Heart left ventricle (tissue), 16 donors: ENCODE results near the gene PF4V1. TPM values are rescaled to one million over a fixed set of nuclear protein-coding genes. Genes with fewer than 3 reads are reported as not detected.

ENCODE experiments used
- ATAC-seq, 4 donors: fragments of 200-7000 bp; cut with Tn5 transposase; one replicate each; pipeline ENCODE4 v1.9.1; 2020 to 2022; ENCODE audit warnings: moderate library complexity in 4 of 4, mild to moderate bottlenecking in 3 of 4, moderate number of reproducible peaks in 1 of 4
- DNase-seq, 5 donors: peaks; one replicate each; pipeline ENCODE4 v3.0.0-alpha.2; 2020
- H3K27ac ChIP-seq, 12 donors: fragments of 200-600 bp; sonication (generic) in 4 of 12; one replicate each; pipeline versions ENCODE4 v1.5.0 to v1.8.0; 2016 to 2022; ENCODE audit warnings: mild to moderate bottlenecking in 2 of 12
- H3K27me3 ChIP-seq, 9 donors: fragments of 200-600 bp; sonication (generic) in 2 of 9; one replicate each; pipeline versions ENCODE4 v1.5.1 to v1.8.0; 2016 to 2022; ENCODE audit warnings: mild to moderate bottlenecking in 3 of 9
- H3K36me3 ChIP-seq, 9 donors: fragments of 200-600 bp; sonication (generic) in 2 of 9; one replicate each; pipeline versions ENCODE4 v1.5.0 to v1.8.0; 2018 to 2022; ENCODE audit warnings: mild to moderate bottlenecking in 2 of 9
- H3K4me1 ChIP-seq, 12 donors: fragments of 200-600 bp; sonication (generic) in 4 of 12; one replicate each; pipeline versions ENCODE4 v1.5.0 to v1.8.0; 2016 to 2022; ENCODE audit warnings: mild to moderate bottlenecking in 3 of 12
- H3K4me3 ChIP-seq, 12 donors: fragments of 200-600 bp; sonication (generic) in 4 of 12; one replicate each; pipeline versions ENCODE4 v1.5.0 to v1.8.0; 2017 to 2022; ENCODE audit warnings: mild to moderate bottlenecking in 9 of 12, moderate library complexity in 4 of 12
- H3K9me3 ChIP-seq, 12 donors: fragments of 200-600 bp; sonication (generic) in 4 of 12; one replicate each; pipeline versions ENCODE4 v1.5.0 to v1.8.0; 2016 to 2022; ENCODE audit warnings: mild to moderate bottlenecking in 1 of 12
- CTCF ChIP-seq, 12 donors: fragments of 200-600 bp; sonication (generic) in 4 of 12; IDR thresholded peaks; one replicate each; pipeline versions ENCODE4 v1.5.0 to v1.8.0; 2018 to 2022; ENCODE audit warnings: antibody characterized with exemption in 12 of 12, mild to moderate bottlenecking in 5 of 12
- POLR2A ChIP-seq, 2 donors: fragments of 450-650 bp; IDR thresholded peaks; one replicate each; pipeline ENCODE4 v1.6.1; 2017; ENCODE audit warnings: antibody characterized with exemption in 2 of 2, mild to moderate bottlenecking in 2 of 2, moderate library complexity in 2 of 2
- WGBS, 4 donors: extraction: QIAGEN DNeasy Blood & Tissue Kit in 2 of 4; methylation state at CpG; one replicate each; pipeline versions ENCODE4 v1.1.5 to v1.1.7; 2013 to 2018; 5-methylcytosine and 5-hydroxymethylcytosine counted together
- intact Hi-C, 10 donors: fragments of 100-400 bp; cut with DNase I; formaldehyde crosslinking; loops; one replicate each; pipeline versions ENCODE4 v1.11.1 to v1.14.2; 2022
- polyA plus RNA-seq, 2 donors: library from polyadenylated mRNA; stranded (reverse); fragments of 200-250 nt; gene quantifications; one replicate each; pipeline ENCODE4 v1.2.3, GENCODE V29; 2013
- total RNA-seq, 9 donors: library from RNA; depleted of rRNA in 2 of 9; stranded (reverse); fragments of >200 nt in 2 of 9; fragmentation: NEBNext Ultra II Directional in 3 of 9; extraction: Animal tissue kit (Norgen Biotek cat#: 25700) in 3 of 9; gene quantifications; one replicate each; pipeline versions ENCODE4 v1.1.0 to v1.2.4, GENCODE V29; 2016 to 2023
- donor health status: ischemic (EF 13 %, LVEDD 7.1; RV severe dilation, severe dysfunction).
- donor health status: healthy with polysubstance abuse.
- donor health status: DM: no; HTN: yes; CAD: no.
- donor health status: DM: no; HTN: no; CAD: no.
- donor health status: ischemic (EF 25% LVEDD 6.9; RV normal size, moderate dysfunction).
- donor health status: ischemic (EF 25% LVEDD 5.7; RV mildly dilated, moderate dysfunction).
- donor health status: healthy.
- donor health status: DM: yes; HTN: yes; CAD: no.
- donor health status: ischemic (EF 35%, LVEDD 5.7; RV mildly dilated, moderate dysfunction).
- donor health status: nonischemic (EF 11% LVEDD 7.7; RV severe dilation, severe dysfunction).
- donor health status: DM: yes; HTN: yes; CAD: no.
- donor health status: PGD.
- donor health status: ischemic (EF 29% LVEDD 5.4; RV normal size, mild dysfunction).
- donor health status: nonischemic (EF 23%, LVEDD 6.1; RV moderate dilation, normal function).

The PF4V1 gene
- total and polyA plus RNA-seq, 11 donors, result 0.93 TPM; not detected in 10

GRCh38 chr4:73839715-73840114, 13.4 kb upstream of the PF4V1 start:
- H3K27ac ChIP-seq, result no peak overlapping the region
- intact Hi-C loops, result no loop called here
- H3K27me3 ChIP-seq, result peaks cover 0 to 42% (median 6%) of the 10 kb centered on the region in 9 donors
- no peak for ATAC-seq
- H3K9me3 ChIP-seq, result no peaks in the 10 kb centered on the region
- no peaks in the 10 kb centered on the region for H3K36me3 ChIP-seq
- H3K4me3 ChIP-seq, result no peak overlapping the region
- 90 to 95% (median 91%) methylated on average over 3 of the region's 3 CpGs for WGBS, 4 donors
- peaks cover 0 to 16% (median 0%) of the 10 kb centered on the region in 12 donors for H3K4me1 ChIP-seq
- no peak for DNase-seq
- no peak for TF ChIP-seq POLR2A (IDR thresholded peaks at IDR 0.05)
- no peak for TF ChIP-seq CTCF (IDR thresholded peaks at IDR 0.05)

GRCh38 chr4:73841243-73841925, 11.7 kb upstream of the PF4V1 start:
- Histone ChIP-seq H3K4me1 (peaks cover 0 to 17% (median 0%) of the 10 kb centered on the region in 12 donors), H3K27me3 (peaks cover 0 to 38% (median 5%) of the 10 kb centered on the region in 9 donors), H3K9me3 (no peaks in the 10 kb centered on the region), H3K4me3 (no peak overlapping the region), H3K27ac (no peak overlapping the region), H3K36me3 (no peaks in the 10 kb centered on the region)
- intact Hi-C loops, result no loop called here
- no peak for ATAC-seq
- no peak for DNase-seq
- TF ChIP-seq POLR2A (IDR thresholded peaks at IDR 0.05), result no peak
- no peak for TF ChIP-seq CTCF (IDR thresholded peaks at IDR 0.05)
- WGBS, 4 donors, result 65 to 83% (median 72%) methylated on average over 4 of the region's 4 CpGs

DNA sequence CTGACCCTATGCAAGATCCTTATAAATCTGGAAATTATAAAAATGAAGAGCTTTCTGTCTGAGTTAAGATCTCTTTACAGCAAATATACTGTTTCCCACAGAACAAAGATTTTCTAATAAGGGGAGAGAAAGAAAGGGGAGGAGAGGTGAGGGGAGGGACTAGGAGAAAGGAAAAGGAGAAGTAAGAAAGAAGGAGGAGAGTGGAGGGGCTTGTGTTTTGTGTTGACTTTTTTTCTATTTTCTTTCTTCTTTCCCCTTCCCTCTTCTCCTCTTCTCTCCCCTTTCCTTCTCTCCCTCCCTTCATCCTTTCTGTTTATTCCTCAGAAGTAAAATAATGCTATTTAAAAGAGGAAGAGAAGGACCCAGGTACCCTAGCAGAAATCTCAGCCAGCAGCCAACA, 10.4 kb upstream of the PF4V1 start:
- intact Hi-C loops, result no loop called here
- no peak for ATAC-seq
- no peaks in the 10 kb centered on the region for H3K9me3 ChIP-seq
- peaks cover 0 to 10% (median 0%) of the 10 kb centered on the region in 12 donors for H3K4me1 ChIP-seq
- TF ChIP-seq CTCF (IDR thresholded peaks at IDR 0.05) (no peak), POLR2A (IDR thresholded peaks at IDR 0.05) (no peak)
- DNase-seq, result no peak
- H3K27me3 ChIP-seq, result peaks cover 0 to 30% (median 0%) of the 10 kb centered on the region in 9 donors
- no peak overlapping the region for H3K27ac ChIP-seq
- H3K4me3 ChIP-seq, result no peak overlapping the region
- H3K36me3 ChIP-seq, result no peaks in the 10 kb centered on the region

DNA sequence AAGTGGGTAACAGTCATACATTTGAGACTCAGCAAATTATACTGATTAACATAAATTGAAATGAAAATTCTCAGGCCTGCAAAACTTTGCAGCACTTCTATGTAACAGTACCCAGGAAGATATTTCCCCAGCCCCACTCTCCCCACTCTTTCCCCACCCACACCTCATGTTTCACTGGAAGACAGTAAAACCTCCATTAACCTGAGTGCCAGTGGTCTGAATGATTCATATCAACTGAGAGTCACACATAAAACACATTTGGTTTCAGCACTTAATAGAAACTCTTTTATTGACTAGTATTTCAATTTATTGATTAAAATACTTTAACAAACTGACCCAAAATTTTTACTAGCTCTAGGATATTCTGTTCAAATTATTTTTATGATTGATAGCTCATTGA, 9.7 kb upstream of the PF4V1 start:
- H3K4me3 ChIP-seq, result no peak overlapping the region
- intact Hi-C loops, result no loop called here
- TF ChIP-seq CTCF (IDR thresholded peaks at IDR 0.05) (no peak), POLR2A (IDR thresholded peaks at IDR 0.05) (no peak)
- peaks cover 0 to 26% (median 0%) of the 10 kb centered on the region in 9 donors for H3K27me3 ChIP-seq
- DNase-seq, result no peak
- ATAC-seq, result no peak
- H3K9me3 ChIP-seq, result no peaks in the 10 kb centered on the region
- no peaks in the 10 kb centered on the region for H3K36me3 ChIP-seq
- H3K27ac ChIP-seq, result no peak overlapping the region
- H3K4me1 ChIP-seq, result peaks cover 0 to 10% (median 0%) of the 10 kb centered on the region in 12 donors
